Measurements from ENCODE around the gene MYO15B.

- TF ChIP-seq EZH2 (IDR thresholded peaks at IDR 0.05; ENCODE audit: insufficient read depth, poor library complexity, severe bottlenecking) (no peak), EZH2phosphoT487 (IDR thresholded peaks at IDR 0.05; ENCODE audit: insufficient read depth, low read depth) (no peak)
These were observed 84.4 kb downstream of the MYO15B start for GRCh38 chr17:75672011-75672410.
